HepG2 (cell line): Measurements from ENCODE around the gene IL1RAPL1. TPM values are rescaled to one million over a fixed set of nuclear protein-coding genes. Genes with fewer than 3 reads are reported as not detected.

ENCODE experiments used
- ATAC-seq: fragments of 200-7000 bp; cut with Tn5 transposase; 3 replicates; pipeline ENCODE4 v1.9.1; 2020; ENCODE audit warnings: mild to moderate bottlenecking, moderate library complexity
- BruUV-seq: library from RNA; stranded (reverse); fragments of 400-500 nt; replicated peaks from 2 replicates; lab custom pipeline; 2021; lab: Mats Ljungman, UMichigan
- CTCF ChIA-PET: fragments of 300-600 bp; formaldehyde crosslinking; extraction: SDS; loops from one replicate; lab custom pipeline; 2021; ENCODE audit warnings: low total read pairs, inconsistent platforms, low intra/inter-chr PET ratio; lab: Yijun Ruan, JAX
- POLR2A ChIA-PET: fragments of 350-600 bp; sonication (Branson Sonifier 250); formaldehyde crosslinking; loops from one replicate; lab custom pipeline; 2020; ENCODE audit warnings: antibody characterized with exemption, inconsistent platforms; lab: Yijun Ruan, JAX
- DNase-seq: peaks from one replicate; pipeline ENCODE4 v3.0.0-alpha.2; 2015; ENCODE audit warnings: low spot score
- FAIRE-seq: peaks from 3 replicates; lab custom pipeline; 2011; peaks lifted over from hg19 to GRCh38; lab: Jason Lieb, UNC
- H2AFZ ChIP-seq: one replicate; pipeline ENCODE4 v1.6.1; 2011; ENCODE audit warnings: low read length, inconsistent platforms
- H3K27ac ChIP-seq: fragments of 300-600 bp; 3 replicates; pipeline ENCODE4 v1.8.0; 2011; ENCODE audit warnings: mixed run types, mild to moderate bottlenecking, mixed read lengths, low read length, inconsistent platforms; ENCODE audit not compliant: insufficient read depth; ENCODE audit errors: extremely low read length
- H3K27me3 ChIP-seq, 2 experiments: fragments of 200-600 bp in 1 of 2; 2 replicates in 1 of 2; 3 replicates in 1 of 2; pipeline versions ENCODE4 v1.6.0 to v1.8.0; 2011; ENCODE audit warnings: low read length in 2 of 2, mild to moderate bottlenecking in 2 of 2, moderate library complexity in 2 of 2, inconsistent platforms in 1 of 2; ENCODE audit not compliant: insufficient read depth in 2 of 2, control insufficient read depth in 1 of 2
- H3K36me3 ChIP-seq, 2 experiments: fragments of 200-600 bp in 1 of 2; replicated peaks in 1 of 2; 2 replicates in 1 of 2; 3 replicates in 1 of 2; pipeline versions ENCODE4 v1.5.1 to v1.8.0; 2011; ENCODE audit warnings: low read length in 2 of 2, inconsistent platforms in 1 of 2; ENCODE audit not compliant: insufficient read depth in 2 of 2, control insufficient read depth in 1 of 2
- H3K4me1 ChIP-seq: 2 replicates; pipeline ENCODE4 v1.5.1; 2012; ENCODE audit warnings: low read length, inconsistent platforms; ENCODE audit not compliant: insufficient read depth
- H3K4me2 ChIP-seq: 2 replicates; pipeline ENCODE4 v1.6.0; 2011; ENCODE audit warnings: low read depth, low read length, inconsistent platforms
- H3K4me3 ChIP-seq, 3 experiments: fragments of 200-600 bp in 1 of 3; sonication (generic), shearing (Covaris generic) in 1 of 3; replicated peaks in 1 of 3; 2 replicates each; pipeline ENCODE4 v1.5.1; 2011 to 2016; ENCODE audit warnings: low read length in 3 of 3, inconsistent platforms in 2 of 3, low read depth in 2 of 3, mild to moderate bottlenecking in 2 of 3, control low read depth in 1 of 3, mixed read lengths in 1 of 3; ENCODE audit not compliant: insufficient read depth in 1 of 3
- H3K79me2 ChIP-seq: one replicate; pipeline ENCODE4 v1.6.1; 2011; ENCODE audit warnings: low read length, inconsistent platforms; ENCODE audit not compliant: insufficient read depth
- H3K9ac ChIP-seq: 2 replicates; pipeline ENCODE4 v1.6.0; 2011; ENCODE audit warnings: mild to moderate bottlenecking, low read depth, low read length, inconsistent platforms; ENCODE audit not compliant: insufficient read depth
- H3K9me3 ChIP-seq: 2 replicates; pipeline ENCODE4 v1.5.1; 2012; ENCODE audit warnings: mild to moderate bottlenecking, low read length
- H4K20me1 ChIP-seq: 2 replicates; pipeline ENCODE4 v1.6.0; 2011; ENCODE audit warnings: inconsistent platforms, mild to moderate bottlenecking, low read length, moderate library complexity; ENCODE audit not compliant: insufficient read depth
- PITX1 ChIP-seq: sonication (generic); formaldehyde crosslinking; IDR thresholded peaks from 2 replicates; pipeline ENCODE4 v1.5.1; 2020; ENCODE audit warnings: mild to moderate bottlenecking, missing genetic modification reagents
- ZFP36L1 ChIP-seq: sonication (generic); formaldehyde crosslinking; IDR thresholded peaks from 2 replicates; pipeline ENCODE4 v1.8.0; 2022; ENCODE audit warnings: mild to moderate bottlenecking, missing genetic modification reagents, moderate library complexity
- ZNF34 ChIP-seq: sonication (generic); formaldehyde crosslinking; IDR thresholded peaks from 2 replicates; pipeline ENCODE4 v1.4.0; 2020; ENCODE audit warnings: mild to moderate bottlenecking, missing genetic modification reagents, borderline replicate concordance
- WGBS: methylation state at CpG from one replicate; pipeline ENCODE4 v1.1.6; 2017; ENCODE audit warnings: low lambda C conversion rate; 5-methylcytosine and 5-hydroxymethylcytosine counted together
- in situ Hi-C: cut with HindIII; loops from 2 replicates; pipeline ENCODE4 v1.10.0; 2017; ENCODE audit warnings: low pct_unique_long_range_greater_than_20kb; ENCODE audit not compliant: extremely low pct_ligation_motif_present
- intact Hi-C: fragments of 100-400 bp; cut with micrococcal nuclease; formaldehyde crosslinking; loops from one replicate; pipeline ENCODE4 v1.10.0; 2022; ENCODE audit not compliant: unreplicated experiment
- polyA plus RNA-seq, 8 experiments: library from polyadenylated mRNA; depleted of rRNA in 3 of 8; stranded (reverse) in 7 of 8; unstranded in 1 of 8; fragments of >200 nt; fragmentation: Illumina TruSeq in 4 of 8; extraction: Trizol in 4 of 8; gene quantifications; 2 replicates each; pipeline versions ENCODE4 v1.2.1 to v1.2.3, GENCODE V29; 2011 to 2016; ENCODE audit warnings: low read depth in 4 of 8, missing spikeins in 1 of 8, mixed read lengths in 1 of 8; ENCODE audit not compliant: insufficient read depth in 1 of 8
- total RNA-seq, 5 experiments: library from RNA; depleted of rRNA; stranded (reverse); fragments of >200 nt; fragmentation: Illumina TruSeq; extraction: Trizol; gene quantifications; 2 replicates each; pipeline ENCODE4 v1.2.3, GENCODE V29; 2016; ENCODE audit warnings: low read depth in 1 of 5
- TF ChIP-seq, protein P1 (sequence below): IDR thresholded peaks from 2 replicates; pipeline ENCODE4 v1.6.1; 2016; ENCODE audit warnings: missing compliant biosample characterization, missing genetic modification reagents, borderline replicate concordance
- TF ChIP-seq, protein P2 (sequence below): sonication (generic); formaldehyde crosslinking; conservative IDR thresholded peaks from 2 replicates; pipeline ENCODE4 v1.4.0; 2020; ENCODE audit warnings: mild to moderate bottlenecking, missing genetic modification reagents, moderate library complexity

IL1RAPL1 gene
- total and polyA plus RNA-seq, 2 of the 13 experiments (the other 11 are each of a cell fraction or from before 2014, with no cell fraction given), result 0.04 TPM; not detected in 1

DNA sequence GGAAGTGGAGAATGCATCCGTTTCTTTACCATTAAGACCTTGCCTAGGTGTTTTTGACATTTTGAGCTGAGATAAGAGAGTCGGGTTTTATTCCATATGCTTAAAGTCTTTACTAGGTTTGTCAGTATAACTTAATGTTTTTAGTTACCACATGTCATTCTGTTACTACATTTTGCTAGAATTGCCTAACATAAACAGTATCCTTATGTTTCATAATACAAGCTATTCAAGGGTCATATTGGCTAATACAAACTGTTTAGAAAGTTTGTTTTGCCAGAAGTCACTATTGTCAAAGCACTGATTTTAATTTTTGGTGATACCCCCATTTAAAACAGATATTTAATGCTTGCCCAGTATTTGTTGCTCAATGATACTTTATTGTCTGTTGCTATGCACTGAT lies 1200.4 kb downstream of the IL1RAPL1 start (continued):
- TF ChIP-seq PITX1, result no peak
- TF ChIP-seq, protein P1, sequence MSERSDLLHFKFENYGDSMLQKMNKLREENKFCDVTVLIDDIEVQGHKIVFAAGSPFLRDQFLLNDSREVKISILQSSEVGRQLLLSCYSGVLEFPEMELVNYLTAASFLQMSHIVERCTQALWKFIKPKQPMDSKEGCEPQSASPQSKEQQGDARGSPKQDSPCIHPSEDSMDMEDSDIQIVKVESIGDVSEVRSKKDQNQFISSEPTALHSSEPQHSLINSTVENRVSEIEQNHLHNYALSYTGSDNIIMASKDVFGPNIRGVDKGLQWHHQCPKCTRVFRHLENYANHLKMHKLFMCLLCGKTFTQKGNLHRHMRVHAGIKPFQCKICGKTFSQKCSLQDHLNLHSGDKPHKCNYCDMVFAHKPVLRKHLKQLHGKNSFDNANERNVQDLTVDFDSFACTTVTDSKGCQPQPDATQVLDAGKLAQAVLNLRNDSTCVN, result no peak
- TF ChIP-seq ZNF34 (CRISPR knock-in tag), result no peak

DNA sequence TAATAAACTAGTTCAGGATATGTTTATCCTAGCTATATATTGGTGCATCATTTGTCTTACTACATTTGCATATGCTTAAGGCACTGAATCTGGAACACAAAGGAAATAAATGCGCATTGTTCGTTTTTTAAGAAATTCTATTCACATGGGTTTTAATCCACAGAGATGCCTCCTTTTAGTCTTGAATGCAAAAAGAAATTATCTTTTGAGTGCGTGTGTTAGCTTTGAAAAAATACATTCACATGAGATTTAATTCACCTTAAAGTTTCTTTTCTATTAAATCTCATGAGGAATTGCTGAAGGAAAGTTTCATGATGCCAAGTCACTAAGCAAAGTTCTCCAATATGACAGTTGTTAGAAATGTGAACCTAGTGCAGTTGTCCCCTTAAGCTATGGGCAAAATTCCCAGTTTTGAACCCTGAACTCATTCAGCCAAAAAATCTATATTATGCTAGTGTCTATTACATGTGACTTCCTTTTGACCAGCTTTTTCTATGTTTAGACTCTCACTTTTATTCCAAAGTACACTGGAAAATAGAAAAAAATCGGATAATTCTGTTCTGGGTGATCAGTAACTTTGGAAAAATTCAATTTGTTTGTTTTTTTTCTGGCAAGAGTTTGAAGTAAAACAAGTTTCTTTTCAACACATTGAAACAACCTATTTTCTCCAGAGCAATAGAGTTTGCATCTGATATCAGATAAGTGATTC lies 1201.9 kb downstream of the IL1RAPL1 start:
- intact Hi-C loops (no loop called here), in situ Hi-C loops (no loop called here)
- Histone ChIP-seq H3K4me2 (no peak overlapping the region), H4K20me1 (no peaks in the 10 kb centered on the region), H3K4me3 (no peak overlapping the region), H3K27ac (no peak overlapping the region), H3K79me2 (no peaks in the 10 kb centered on the region), H3K9me3 (no peaks in the 10 kb centered on the region), H3K4me1 (no peaks in the 10 kb centered on the region), H3K9ac (no peak overlapping the region), H3K36me3 (no peaks in the 10 kb centered on the region), H2AFZ (no peak overlapping the region), H3K27me3 (no peaks in the 10 kb centered on the region)
- BruUV-seq, result no TSS peak
- FAIRE-seq, result no peak
- WGBS, result 31% methylated on average over 4 of the region's 4 CpGs
- TF ChIP-seq ZFP36L1 (CRISPR knock-in tag), result no peak
- TF ChIP-seq, protein P2, sequence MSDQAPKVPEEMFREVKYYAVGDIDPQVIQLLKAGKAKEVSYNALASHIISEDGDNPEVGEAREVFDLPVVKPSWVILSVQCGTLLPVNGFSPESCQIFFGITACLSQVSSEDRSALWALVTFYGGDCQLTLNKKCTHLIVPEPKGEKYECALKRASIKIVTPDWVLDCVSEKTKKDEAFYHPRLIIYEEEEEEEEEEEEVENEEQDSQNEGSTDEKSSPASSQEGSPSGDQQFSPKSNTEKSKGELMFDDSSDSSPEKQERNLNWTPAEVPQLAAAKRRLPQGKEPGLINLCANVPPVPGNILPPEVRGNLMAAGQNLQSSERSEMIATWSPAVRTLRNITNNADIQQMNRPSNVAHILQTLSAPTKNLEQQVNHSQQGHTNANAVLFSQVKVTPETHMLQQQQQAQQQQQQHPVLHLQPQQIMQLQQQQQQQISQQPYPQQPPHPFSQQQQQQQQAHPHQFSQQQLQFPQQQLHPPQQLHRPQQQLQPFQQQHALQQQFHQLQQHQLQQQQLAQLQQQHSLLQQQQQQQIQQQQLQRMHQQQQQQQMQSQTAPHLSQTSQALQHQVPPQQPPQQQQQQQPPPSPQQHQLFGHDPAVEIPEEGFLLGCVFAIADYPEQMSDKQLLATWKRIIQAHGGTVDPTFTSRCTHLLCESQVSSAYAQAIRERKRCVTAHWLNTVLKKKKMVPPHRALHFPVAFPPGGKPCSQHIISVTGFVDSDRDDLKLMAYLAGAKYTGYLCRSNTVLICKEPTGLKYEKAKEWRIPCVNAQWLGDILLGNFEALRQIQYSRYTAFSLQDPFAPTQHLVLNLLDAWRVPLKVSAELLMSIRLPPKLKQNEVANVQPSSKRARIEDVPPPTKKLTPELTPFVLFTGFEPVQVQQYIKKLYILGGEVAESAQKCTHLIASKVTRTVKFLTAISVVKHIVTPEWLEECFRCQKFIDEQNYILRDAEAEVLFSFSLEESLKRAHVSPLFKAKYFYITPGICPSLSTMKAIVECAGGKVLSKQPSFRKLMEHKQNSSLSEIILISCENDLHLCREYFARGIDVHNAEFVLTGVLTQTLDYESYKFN (CRISPR knock-in tag), result 0 out of 2 replicates have a peak, but pooled peaks have one; percentile 22
- DNase-seq, result no peak
- ChIA-PET POLR2A (no interaction called here), CTCF (no interaction called here)
- ATAC-seq, result no peak
